DMS53 treated with DMSO at 0.1 percent for 48 hours (cell line): ENCODE results near the gene PXYLP1.

Experiments
- DNase-seq: peaks from one replicate; lab custom pipeline; 2025; ENCODE audit not compliant: unreplicated experiment; lab: John Stamatoyannopoulos, UW

The PXYLP1 gene

GRCh38 chr3:141228395-141228794, 3.2 kb upstream of the PXYLP1 start:
- peak; percentile 77 for DNase-seq

GRCh38 chr3:141229132-141229531, 2.5 kb upstream of the PXYLP1 start:
- no peak for DNase-seq

- DNase-seq, result no peak
Observed at GRCh38 chr3:141230293-141230692, 1.3 kb upstream of the PXYLP1 start.

- no peak for DNase-seq
Observed at GRCh38 chr3:141231952-141232823, 563 bp downstream of the PXYLP1 start.

- DNase-seq, result no peak
Observed at GRCh38 chr3:141233457-141234161, 2.0 kb downstream of the PXYLP1 start.

- DNase-seq, result no peak
Observed at GRCh38 chr3:141234283-141234682, 2.7 kb downstream of the PXYLP1 start.

- DNase-seq, result no peak
Observed at GRCh38 chr3:141235661-141236171, 4.1 kb downstream of the PXYLP1 start.

- no peak for DNase-seq
Observed at GRCh38 chr3:141236361-141236760, 4.7 kb downstream of the PXYLP1 start.

GRCh38 chr3:141237701-141238521, 6.3 kb downstream of the PXYLP1 start:
- DNase-seq, result no peak

- DNase-seq, result peak; percentile 28
Observed at GRCh38 chr3:141239511-141240281, 8.1 kb downstream of the PXYLP1 start.

GRCh38 chr3:141240286-141240685, 8.7 kb downstream of the PXYLP1 start:
- no peak for DNase-seq

- DNase-seq, result no peak
Observed at GRCh38 chr3:141240687-141241615, 9.3 kb downstream of the PXYLP1 start.

- no peak for DNase-seq
Observed at GRCh38 chr3:141241616-141242376, 10.2 kb downstream of the PXYLP1 start.

GRCh38 chr3:141242377-141243092, 10.9 kb downstream of the PXYLP1 start:
- no peak for DNase-seq

GRCh38 chr3:141243271-141243707, 11.7 kb downstream of the PXYLP1 start:
- no peak for DNase-seq

- DNase-seq, result no peak
Observed at GRCh38 chr3:141246224-141246957, 14.8 kb downstream of the PXYLP1 start.

GRCh38 chr3:141246958-141247301, 15.3 kb downstream of the PXYLP1 start:
- DNase-seq, result no peak
